GM18505 (cell line): Measurements from ENCODE around the gene RNF126.
"Not testable (repeated sequence)": the region's sequence is repeated elsewhere in the genome, so short reads cannot be mapped to it uniquely, and the experiment has no call there.

ENCODE experiments used
- ATAC-seq: cut with Tn5 transposase; IDR thresholded peaks from one replicate; pipeline ENCODE4 v1.9.1; 2021; ENCODE audit not compliant: unreplicated experiment
- POLR2A ChIP-seq: IDR thresholded peaks from 4 replicates; pipeline ENCODE4 v1.6.1; 2011; ENCODE audit warnings: borderline replicate concordance; ENCODE audit not compliant: insufficient read depth, insufficient read length; ENCODE audit errors: extremely low read depth

The RNF126 gene

DNA sequence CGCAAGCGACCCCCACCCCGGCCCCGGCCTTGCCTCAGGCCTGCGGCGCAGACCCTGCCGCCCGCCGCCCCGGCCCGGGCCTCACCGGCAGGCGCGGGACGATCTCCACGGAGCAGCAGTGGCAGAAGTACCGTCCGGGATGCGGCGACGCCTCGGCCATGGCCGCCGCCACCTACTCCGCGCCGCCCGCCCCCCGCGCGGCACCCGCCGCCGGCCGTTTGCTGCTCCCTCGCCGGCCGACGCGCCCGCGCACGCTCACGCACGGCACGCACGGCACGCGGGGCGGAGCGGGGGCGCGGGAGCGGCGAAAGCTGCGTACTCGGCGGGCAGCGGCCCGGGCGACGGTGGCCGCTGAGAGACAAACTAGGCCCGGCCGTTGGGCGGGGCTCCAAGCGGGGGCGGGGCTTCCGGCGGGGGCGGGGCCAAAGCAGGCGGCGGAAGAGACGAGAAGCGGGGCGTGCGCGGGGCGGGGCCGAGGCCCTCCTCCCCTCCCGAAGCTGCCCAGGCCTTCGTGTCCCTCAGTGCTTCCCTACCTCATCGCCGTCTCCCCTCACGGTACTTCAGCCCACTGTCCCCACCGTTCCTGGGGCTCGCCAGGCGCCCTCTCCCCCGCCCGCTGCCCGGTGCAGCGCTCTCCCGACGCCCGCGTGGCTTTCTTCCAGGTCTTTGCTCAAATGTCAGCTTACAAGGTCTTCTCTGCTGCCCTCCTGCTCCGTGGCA, at the start of gene RNF126:
Gene RNF126, minus strand, starts transcription at position 253 of the 720 bp plus-strand sequence. Its CDS starts 93 bp downstream, at position 160.
- peak; percentile 73 for TF ChIP-seq POLR2A
- peak; percentile 53 for ATAC-seq

DNA sequence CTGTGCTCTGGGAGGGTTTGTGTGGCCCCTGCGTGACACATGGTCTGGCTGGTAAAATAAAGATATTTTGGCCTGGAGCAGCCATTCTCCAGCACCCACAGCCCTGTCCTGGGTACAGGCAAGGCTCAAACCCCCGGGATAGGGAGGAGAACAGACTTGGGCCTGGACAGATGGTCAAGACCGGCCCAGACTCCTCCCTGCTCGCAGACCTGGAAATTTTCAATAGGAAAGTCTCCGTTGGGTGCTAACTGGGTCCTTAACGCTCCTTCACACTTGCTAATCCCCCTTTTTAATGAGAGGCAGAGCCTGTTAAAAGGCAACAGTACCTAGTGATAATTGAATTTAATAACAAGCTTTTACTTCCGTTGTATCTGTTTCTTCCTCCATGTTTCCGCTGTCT, 48.2 kb upstream of the RNF126 start:
- no peak for ATAC-seq
- no peak for TF ChIP-seq POLR2A

DNA sequence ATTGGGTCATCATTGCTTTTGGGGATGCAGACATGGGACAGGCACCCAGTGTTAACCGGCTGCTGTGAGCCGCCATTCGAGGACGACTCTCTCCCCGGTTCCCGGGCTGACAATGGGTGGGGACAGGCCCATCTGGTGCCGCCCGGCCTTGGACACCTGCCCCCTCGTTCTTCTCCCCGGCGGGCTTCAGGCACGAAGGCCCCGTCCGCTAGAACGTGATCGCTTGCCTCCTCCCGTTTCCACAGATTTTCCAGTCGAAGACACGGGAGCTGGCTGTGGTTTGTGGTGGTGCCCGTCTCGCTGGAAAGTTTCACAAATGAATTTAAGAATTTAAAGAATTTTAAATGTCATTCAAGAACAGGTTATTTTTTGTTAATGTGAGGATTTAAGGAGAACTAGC, 47.8 kb upstream of the RNF126 start:
- no peak for ATAC-seq
- no peak for TF ChIP-seq POLR2A

DNA sequence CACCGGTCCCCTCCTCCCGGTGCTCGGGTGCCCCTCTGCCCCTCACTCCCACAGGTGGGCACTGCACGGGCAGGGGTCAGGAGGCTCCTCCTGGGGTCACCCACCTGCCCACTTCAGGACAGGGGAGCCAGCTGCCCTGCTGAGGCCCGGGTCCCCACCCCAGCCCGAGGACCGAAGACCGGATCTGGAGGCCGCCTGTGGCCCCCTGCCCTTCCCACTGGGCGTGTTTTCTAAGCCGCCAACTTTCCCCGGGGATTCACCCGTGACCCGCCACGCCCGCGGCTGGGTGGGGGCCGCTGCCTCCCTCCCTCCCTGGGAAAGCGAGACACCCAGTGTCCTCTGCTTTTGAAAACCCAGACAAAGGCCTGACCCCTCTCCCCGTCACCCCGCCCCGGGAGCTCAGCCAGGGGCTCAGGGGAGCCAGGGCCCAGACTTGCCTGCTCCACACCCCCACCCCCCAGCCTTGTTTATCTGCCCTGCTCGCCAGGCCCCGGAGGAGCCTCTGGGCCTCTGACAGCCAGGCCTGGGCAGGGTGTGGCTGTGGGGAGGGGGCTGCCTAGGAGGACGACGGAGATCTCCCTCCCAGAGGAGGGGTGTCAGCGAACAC, 47.1 kb upstream of the RNF126 start:
- no peak for ATAC-seq
- no peak for TF ChIP-seq POLR2A

DNA sequence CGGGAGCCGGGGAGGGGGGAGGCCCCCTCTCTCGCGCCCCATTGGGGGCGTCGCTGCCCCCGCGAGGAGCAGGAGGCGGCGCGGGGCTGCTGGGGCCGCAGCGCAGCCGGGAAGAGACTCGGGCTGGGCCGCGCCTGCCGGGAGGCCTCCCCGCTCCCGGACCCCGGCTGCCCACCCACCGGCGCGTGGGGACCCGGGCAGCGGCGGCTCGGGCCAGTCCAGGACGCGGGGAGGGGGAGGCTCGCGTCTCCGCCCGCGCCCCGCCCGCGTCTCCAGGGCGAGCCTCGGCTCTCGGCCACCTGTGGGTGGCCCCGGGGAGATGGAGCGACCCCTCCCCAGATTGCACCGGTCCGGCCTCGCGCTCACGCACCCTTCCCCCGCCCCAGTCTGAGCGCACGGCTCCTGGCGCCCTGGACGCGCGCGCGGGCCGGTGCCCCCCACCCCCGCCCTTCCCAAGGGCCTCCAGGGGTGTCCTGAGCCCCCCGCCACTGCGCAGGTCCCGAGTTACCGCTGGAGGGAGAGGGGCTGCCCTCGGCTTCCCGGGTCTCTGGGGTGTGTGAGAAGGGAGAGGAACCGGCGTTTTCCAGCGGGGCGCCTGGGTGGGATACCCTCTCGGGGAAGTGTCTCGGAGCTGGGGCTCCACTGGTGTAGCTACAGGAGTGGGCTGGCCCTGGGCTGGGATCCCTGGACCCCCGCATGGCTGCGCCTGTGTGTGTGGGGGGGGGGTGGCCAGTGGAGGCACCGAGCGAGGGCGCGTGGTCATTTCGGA, 46.4 kb upstream of the RNF126 start:
- TF ChIP-seq POLR2A: no peak

DNA sequence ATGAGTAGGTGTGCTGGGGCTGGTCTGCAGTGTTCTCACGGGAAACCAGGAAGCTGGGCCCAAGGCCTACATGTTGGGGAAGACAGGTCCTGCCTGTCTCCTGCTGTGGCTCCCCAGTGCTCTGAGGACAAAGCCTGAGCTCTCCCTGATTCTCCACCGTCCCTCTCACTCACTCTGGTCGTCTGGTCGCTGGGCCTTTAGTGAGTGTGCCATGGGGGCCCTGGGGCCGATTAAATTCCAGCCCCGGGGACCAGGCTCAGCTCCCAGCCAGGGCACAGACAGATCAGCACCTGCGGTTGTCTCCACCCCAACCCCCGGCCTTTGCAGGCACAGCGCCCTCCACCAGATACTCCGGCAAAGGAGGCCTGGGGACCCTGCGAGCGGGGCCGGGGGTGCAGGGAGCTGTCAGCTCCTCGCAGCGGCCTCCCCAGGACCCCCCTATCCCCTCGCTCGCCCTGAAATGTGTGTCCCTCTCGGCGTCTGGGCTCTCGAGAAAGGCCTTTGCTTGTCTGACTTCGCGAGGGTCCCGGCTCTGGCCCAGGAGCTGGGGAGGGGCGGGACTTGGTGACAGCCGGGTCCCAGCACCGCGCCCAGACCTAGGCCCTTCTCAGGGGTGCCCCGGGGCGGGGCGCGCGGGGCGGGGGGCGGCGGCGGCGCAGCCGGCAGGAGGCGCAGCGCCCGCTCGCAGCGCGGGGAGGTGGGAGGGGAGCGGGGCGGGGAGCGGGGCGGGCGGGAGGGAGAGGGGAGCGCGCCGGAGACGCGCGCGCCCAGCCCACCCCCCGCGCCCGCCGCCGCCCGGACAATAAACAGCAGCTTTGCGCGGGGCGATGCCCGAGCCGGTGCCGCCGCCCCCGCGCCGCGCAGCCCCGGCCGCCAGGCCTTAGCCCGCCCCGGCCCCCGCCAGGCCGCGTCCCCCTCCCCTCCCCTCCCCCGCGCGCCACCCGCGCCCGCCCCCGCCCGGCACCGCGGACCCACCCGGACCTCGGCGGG, 45.4 kb upstream of the RNF126 start, which contains the start of gene PALM:
Gene PALM, plus strand, starts transcription at position 782 of the 990 bp plus-strand sequence. CDS start 212 bp downstream, outside the sequence.
- TF ChIP-seq POLR2A: no peak
- ATAC-seq: no peak

More for the DNA sequence above, 46.4 kb upstream of the RNF126 start:
- ATAC-seq: no peak

DNA sequence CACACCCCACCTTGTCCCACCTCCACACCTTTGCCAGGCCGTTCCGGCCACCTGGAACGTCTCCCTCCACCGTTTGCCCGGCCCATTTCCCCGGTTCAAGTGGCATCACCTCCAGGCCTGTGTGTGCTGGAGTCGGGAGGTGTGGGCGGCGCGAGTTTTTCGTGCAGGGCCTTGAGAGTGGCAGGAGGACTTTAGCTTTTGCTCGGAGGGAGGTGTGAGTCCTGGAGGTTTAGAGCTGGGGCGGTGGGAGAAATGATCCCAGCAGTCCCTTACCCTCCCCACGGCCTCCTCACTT, 41.4 kb upstream of the RNF126 start:
- ATAC-seq: no peak
- no peak for TF ChIP-seq POLR2A

DNA sequence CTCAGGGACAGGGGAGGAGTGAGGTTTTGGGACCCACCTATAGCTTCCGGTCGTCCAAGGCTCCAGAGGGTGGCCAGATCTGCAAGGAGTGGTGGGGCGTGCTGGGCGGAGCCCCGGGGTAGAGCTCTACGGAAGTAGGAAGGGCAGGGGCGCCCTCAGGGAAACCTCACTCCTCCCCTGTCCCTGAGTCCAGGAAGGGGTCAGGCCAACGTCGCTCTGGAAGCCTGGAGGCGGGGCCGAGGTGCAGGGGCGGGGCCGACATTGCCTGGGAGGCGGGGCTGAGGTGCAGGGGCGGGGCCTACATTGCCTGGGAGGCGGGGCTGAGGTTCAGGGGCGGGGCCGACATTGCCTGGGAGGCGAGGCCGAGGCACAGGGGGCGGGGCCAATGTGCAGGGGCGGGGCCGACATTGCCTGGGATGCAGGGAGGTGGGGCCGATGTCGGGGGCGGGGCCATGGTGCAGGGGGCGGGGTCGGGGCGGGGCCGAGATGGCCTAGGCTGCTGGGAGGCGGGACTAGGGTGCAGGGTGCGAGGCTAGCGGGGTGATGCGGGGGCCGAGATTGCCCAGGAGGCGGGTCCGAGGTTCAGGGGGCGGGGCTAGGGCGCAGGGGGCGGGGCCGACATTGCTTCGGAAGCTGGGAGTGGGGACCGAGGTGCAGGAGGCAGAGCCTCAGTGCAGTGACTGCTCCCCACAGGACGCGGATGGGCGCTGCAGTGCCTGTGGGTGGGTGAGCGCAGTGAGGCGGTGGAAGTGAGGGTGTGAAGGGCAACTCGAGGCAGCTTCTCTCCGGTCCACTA, 40.8 kb upstream of the RNF126 start:
- no peak for TF ChIP-seq POLR2A
- ATAC-seq: no peak

DNA sequence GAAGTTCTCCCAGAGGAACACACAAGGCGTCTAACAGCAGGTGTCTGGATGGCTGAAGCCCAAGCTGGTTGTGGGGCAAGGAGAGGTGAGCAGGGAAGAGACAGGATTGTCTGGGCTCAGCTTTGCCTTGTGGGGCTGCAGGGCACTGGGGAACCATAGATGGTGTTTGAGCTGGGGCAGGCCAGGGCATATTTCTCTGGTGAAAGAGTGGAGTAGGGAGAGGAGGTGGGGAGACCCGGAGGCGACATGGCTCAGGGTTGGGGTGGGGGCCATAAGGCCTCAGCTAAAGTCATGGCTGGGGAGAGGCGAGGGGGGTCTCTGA, 40.3 kb upstream of the RNF126 start:
- no peak for ATAC-seq
- no peak for TF ChIP-seq POLR2A

DNA sequence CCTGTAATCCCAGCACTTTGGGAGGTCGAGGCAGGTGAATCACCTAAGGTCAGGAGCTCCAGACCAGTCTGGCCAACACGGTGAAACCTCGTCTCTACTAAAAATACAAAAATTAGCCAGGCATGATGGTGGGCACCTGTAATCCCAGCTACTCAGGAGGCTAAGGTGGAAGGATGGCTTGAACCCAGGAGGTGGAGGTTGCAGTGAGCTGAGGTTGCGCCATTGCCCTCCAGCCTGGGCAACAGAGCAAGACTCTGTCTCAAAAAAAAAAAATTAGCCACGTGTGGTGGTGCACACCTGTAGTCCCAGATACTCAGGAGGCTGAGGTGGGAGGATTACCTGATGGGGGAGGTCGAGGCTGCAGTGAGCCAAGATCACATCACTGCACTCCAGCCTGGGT, 39.8 kb upstream of the RNF126 start:
- not testable (repeated sequence) for ATAC-seq

DNA sequence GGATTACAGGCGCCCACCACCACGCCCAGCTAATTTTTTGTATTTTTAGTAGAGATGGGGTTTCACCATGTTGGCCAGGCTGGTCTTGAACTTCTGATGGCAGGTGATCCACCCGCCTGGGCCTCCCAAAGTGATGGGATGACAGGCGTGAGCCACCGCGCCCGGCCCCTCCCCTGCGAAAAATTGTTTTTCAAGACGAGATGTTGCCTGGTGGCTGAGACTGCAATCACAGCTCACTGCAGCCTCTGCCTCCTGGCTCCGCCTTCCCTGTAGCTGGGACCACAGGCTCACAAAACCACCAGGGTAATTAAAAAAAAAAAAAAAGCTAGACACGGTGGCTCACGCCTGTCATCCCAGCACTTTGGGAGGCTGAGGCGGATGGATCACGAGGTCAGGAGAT, 36.9 kb upstream of the RNF126 start:
- not testable (repeated sequence) for ATAC-seq

DNA sequence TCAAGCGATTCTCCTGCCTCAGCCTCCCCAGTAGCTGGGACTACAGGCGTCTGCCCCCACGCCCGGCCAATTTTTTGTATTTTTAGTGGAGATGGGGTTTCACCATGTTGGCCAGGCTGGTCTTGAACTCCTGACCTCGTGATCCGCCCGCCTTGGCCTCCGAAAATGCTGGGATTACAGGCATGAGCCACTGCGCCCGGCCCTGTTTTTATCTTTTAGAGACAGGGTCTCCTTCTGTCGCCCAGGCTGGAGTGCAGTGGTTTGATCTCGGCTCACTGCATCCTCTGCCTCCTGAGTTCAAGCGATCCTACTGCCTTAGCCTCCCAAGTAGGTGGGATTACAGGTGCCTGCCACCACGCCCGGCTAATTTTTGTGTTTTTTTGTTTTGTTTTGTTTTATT, 35.5 kb upstream of the RNF126 start:
- ATAC-seq: not testable (repeated sequence)
